Loucy (cell line): ENCODE results near the gene MATCAP1.

Experiments
- CTCF ChIP-seq: fragments of 200-600 bp; sonication (generic); conservative IDR thresholded peaks from 2 replicates; pipeline ENCODE4 v1.5.1; 2014; ENCODE audit warnings: mild to moderate bottlenecking, antibody characterized with exemption, low read length
- EZH2phosphoT487 ChIP-seq: fragments of 200-600 bp; IDR thresholded peaks from 2 replicates; pipeline ENCODE4 v1.6.1; 2018; ENCODE audit warnings: antibody characterized with exemption, mild to moderate bottlenecking, moderate library complexity, borderline replicate concordance

GRCh38 chr16:67199808-67200198 lies 16.0 kb upstream of the MATCAP1 start:
- no peak for TF ChIP-seq CTCF
- TF ChIP-seq EZH2phosphoT487, result no peak
